Epithelial cell of proximal tubule (primary cell): ENCODE measurements around the gene MCF2L2. TPM values are rescaled to one million over a fixed set of nuclear protein-coding genes. Genes with fewer than 3 reads are reported as not detected.

ENCODE experiments used
- DNase-seq: peaks from one replicate; pipeline ENCODE4 v3.0.0-alpha.2; 2011; ENCODE audit warnings: low read depth
- H3K4me3 ChIP-seq: 2 replicates; pipeline ENCODE4 v1.5.1; 2011; ENCODE audit warnings: low read depth, mild to moderate bottlenecking, low read length
- total RNA-seq: library from RNA; depleted of rRNA; stranded (reverse); fragments of >200 nt; gene quantifications from 2 replicates; pipeline ENCODE4 v1.2.3, GENCODE V29; 2015
- TF ChIP-seq, protein P1 (sequence below): conservative IDR thresholded peaks from 2 replicates; pipeline ENCODE4 v1.5.1; 2012; ENCODE audit warnings: low read depth, mild to moderate bottlenecking, low read length

MCF2L2 gene
- total RNA-seq, 1 donor from 2014 or later = 0.58 TPM

- no peak overlapping the region for H3K4me3 ChIP-seq
- DNase-seq = no peak
- TF ChIP-seq, protein P1, sequence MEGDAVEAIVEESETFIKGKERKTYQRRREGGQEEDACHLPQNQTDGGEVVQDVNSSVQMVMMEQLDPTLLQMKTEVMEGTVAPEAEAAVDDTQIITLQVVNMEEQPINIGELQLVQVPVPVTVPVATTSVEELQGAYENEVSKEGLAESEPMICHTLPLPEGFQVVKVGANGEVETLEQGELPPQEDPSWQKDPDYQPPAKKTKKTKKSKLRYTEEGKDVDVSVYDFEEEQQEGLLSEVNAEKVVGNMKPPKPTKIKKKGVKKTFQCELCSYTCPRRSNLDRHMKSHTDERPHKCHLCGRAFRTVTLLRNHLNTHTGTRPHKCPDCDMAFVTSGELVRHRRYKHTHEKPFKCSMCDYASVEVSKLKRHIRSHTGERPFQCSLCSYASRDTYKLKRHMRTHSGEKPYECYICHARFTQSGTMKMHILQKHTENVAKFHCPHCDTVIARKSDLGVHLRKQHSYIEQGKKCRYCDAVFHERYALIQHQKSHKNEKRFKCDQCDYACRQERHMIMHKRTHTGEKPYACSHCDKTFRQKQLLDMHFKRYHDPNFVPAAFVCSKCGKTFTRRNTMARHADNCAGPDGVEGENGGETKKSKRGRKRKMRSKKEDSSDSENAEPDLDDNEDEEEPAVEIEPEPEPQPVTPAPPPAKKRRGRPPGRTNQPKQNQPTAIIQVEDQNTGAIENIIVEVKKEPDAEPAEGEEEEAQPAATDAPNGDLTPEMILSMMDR = no peak
Observed at GRCh38 chr3:183298701-183299153, 129.7 kb downstream of the MCF2L2 start.

- TF ChIP-seq, protein P1 = no peak
- DNase-seq = no peak
- H3K4me3 ChIP-seq = no peak overlapping the region
Observed at GRCh38 chr3:183296944-183297343, 131.5 kb downstream of the MCF2L2 start.

GRCh38 chr3:183295211-183295610 lies 133.2 kb downstream of the MCF2L2 start:
- no peak for DNase-seq
- no peak overlapping the region for H3K4me3 ChIP-seq

GRCh38 chr3:183293966-183294365 lies 134.5 kb downstream of the MCF2L2 start:
- TF ChIP-seq, protein P1 = no peak
- no peak overlapping the region for H3K4me3 ChIP-seq
- no peak for DNase-seq

More at GRCh38 chr3:183295211-183295610, 133.2 kb downstream of the MCF2L2 start:
- TF ChIP-seq, protein P1 = no peak

- no peak overlapping the region for H3K4me3 ChIP-seq
- DNase-seq = no peak
- TF ChIP-seq, protein P1 = no peak
Observed at GRCh38 chr3:183291497-183292031, 136.9 kb downstream of the MCF2L2 start.

DNA sequence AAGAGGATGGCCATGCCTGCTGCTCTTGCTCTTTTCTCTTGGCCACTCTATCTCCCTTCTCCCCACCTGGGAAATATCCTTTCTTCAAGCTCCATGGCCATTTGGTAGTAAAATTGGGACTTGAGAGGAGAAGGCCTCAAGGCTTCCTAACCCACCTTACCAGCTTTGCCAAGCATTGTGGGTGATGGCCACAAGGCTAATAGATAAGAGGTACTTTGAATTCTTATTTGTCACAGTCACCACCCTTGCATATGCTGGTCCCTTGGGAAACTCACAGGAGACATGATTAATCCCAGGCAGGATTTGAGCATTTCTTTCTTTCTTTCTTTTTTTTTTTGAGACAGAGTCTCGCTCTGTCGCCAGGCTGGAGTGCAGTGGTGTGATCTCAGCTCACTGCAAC lies 138.2 kb downstream of the MCF2L2 start:
- TF ChIP-seq, protein P1 = no peak
- DNase-seq = no peak
- H3K4me3 ChIP-seq = no peak overlapping the region

GRCh38 chr3:183288117-183288516 lies 140.3 kb downstream of the MCF2L2 start:
- TF ChIP-seq, protein P1 = no peak
- no peak for DNase-seq
- H3K4me3 ChIP-seq = no peak overlapping the region
